Fibroblast of skin of scalp (primary cell): ENCODE data around the gene HOXA10.

ENCODE experiments used
- DNase-seq: peaks from one replicate; pipeline ENCODE4 v3.0.0-alpha.2; 2013

Gene HOXA10

GRCh38 chr7:27179030-27179429, 4.9 kb upstream of the HOXA10 start:
- DNase-seq: no peak

DNA sequence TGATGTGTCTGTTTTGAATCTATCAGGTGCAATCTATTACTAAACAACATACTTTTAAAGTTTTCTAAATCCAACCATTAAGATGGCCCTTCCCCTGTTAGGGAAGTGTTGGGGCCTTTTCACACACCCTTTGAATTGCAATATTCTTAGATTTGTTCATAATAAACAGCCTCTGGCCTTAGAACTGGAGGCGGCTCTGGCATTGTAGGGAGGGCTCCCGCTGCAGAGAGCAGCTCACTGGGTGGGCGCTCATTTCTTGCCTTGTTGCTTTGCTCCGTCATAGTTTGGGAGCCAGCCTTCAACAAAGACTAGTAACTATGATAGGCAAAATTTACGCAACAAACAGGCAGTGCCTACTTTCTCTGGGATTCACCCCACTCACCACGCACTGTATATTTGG, 4.2 kb upstream of the HOXA10 start:
- no peak for DNase-seq

GRCh38 chr7:27177795-27178320, 3.7 kb upstream of the HOXA10 start:
- DNase-seq: no peak

GRCh38 chr7:27176962-27177794, 3.1 kb upstream of the HOXA10 start:
- DNase-seq: no peak

- no peak for DNase-seq
Observed at GRCh38 chr7:27176524-27176845, 2.4 kb upstream of the HOXA10 start.

GRCh38 chr7:27175626-27176523, 1.8 kb upstream of the HOXA10 start:
- no peak for DNase-seq

DNA sequence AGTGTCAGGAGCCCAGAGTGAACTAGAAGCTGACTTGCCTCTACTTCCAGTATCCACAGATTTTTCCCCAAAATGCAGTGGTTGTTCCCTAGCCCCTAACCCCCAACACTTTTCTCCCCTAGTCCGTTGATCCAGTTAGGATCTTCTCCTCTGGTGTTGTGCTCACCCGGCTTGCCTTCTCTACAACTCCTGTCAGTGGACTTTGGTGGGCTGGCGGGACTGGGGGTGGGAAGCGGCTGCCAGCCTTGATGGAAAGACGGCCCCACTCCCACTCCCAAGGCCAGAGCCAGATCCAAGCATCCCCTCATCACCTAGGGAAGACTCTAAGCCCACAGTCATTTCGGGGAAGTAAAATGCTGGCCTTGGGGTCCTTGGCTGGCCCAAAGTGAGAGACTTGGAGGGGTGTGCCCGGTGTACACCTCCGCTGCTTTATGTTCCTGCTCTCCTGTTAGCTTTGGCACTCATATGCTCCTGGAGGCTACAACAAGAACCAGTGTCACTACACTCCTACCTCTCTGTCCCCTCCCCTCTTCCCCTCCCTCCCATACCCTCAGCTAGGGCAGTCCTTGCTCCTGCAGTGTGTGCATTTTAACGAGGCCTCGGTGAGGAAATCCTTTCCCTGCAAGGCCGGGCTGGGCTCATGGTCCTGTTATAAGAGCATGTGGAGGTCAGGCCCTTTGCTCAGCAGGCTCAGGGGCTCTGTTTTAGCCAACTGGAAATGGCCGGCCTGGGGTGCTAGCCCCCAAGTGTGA, 930 bp upstream of the HOXA10 start:
- DNase-seq: no peak

GRCh38 chr7:27173511-27173955, 587 bp downstream of the HOXA10 start:
- no peak for DNase-seq

DNA sequence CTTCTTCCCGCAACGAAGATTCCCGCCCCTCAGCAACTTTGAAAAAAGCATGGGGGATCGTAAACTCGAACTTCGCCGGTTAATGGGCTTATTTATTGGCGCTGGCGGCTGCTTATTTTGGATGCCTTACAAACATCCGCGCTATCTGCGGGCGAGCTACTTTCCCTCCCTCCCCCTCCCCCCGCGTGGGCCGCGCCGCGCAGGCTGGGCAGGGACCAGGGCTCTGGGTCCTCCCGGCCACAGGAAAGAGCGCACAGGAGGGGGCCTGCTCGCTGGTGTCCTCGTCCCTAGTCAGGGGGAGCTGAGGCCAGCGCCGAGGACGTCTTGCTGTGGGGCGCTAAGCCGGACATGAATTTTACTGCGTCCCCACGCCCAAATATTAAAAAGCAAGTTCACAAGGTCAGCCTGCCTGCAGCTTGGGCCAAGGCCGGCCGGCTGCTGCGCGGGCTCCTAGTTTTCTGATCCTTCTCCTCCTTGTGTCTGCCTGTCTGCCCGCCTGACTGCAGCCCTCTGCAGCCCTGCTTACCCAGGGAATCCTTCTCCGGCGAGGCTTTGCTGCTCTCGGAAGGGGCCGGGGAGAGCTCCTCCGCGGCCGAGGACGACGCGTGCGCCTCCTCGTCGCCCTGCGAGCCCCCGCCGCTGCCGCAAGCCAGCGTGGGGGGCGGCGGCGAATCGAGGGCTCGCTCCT, 1.2 kb downstream of the HOXA10 start:
- no peak for DNase-seq

- no peak for DNase-seq
Observed at GRCh38 chr7:27172315-27172774, 1.8 kb downstream of the HOXA10 start.

- no peak for DNase-seq
Observed at GRCh38 chr7:27171637-27172314, 2.3 kb downstream of the HOXA10 start.

DNA sequence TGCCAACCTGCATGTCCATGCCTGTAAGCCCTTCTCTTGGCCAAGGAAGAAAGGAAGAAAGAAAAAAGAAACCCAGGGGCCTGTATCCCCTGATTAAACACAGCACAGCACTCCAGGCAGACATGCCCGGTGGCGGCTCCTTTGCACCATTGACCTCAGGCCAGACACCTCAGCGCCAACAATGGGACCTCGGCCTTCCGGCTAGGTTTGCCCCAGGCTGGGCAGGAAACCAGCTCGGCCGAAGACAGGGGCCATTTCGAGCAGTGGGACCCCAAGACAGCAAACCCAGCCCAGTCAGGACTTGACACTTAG, 2.8 kb downstream of the HOXA10 start:
- DNase-seq: no peak

- no peak for DNase-seq
Observed at GRCh38 chr7:27170426-27171324, 3.4 kb downstream of the HOXA10 start.

GRCh38 chr7:27169658-27170425, 4.3 kb downstream of the HOXA10 start:
- DNase-seq: no peak

DNA sequence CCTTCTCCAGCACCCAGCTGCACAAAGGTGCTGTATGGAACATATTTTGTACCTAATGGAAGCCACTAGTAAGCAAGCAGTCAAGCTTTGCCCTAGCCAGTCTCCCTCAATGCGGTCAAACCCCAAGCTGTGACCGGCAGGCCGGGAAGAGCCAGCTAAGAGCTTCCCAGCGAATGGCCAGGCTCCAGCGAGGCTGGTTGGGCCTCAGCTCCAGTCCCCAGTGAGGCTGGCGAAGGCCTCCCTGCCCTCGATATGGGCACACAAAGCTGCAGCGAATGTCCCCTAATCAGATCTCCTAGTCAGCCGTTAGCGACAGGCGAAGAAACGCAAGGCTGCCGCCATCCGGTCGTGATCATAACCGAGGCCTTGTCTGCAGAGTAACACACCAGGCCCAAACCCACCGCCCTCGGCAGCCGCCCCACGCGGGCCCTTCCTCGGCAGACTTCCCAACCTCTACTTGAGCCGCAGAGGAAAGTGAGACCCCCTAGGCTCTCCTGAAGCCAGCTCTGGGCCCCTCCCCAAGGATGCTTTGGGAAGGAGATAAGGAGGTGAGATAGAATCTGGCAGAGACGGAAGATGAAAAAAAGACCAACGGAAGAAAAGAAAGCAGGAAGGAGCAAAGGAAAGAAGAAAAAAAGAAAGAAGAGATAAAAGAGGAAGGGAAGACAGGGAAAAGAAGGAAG, 5.7 kb downstream of the HOXA10 start:
- DNase-seq: no peak

- no peak for DNase-seq
Observed at GRCh38 chr7:27167916-27168264, 6.2 kb downstream of the HOXA10 start.

DNA sequence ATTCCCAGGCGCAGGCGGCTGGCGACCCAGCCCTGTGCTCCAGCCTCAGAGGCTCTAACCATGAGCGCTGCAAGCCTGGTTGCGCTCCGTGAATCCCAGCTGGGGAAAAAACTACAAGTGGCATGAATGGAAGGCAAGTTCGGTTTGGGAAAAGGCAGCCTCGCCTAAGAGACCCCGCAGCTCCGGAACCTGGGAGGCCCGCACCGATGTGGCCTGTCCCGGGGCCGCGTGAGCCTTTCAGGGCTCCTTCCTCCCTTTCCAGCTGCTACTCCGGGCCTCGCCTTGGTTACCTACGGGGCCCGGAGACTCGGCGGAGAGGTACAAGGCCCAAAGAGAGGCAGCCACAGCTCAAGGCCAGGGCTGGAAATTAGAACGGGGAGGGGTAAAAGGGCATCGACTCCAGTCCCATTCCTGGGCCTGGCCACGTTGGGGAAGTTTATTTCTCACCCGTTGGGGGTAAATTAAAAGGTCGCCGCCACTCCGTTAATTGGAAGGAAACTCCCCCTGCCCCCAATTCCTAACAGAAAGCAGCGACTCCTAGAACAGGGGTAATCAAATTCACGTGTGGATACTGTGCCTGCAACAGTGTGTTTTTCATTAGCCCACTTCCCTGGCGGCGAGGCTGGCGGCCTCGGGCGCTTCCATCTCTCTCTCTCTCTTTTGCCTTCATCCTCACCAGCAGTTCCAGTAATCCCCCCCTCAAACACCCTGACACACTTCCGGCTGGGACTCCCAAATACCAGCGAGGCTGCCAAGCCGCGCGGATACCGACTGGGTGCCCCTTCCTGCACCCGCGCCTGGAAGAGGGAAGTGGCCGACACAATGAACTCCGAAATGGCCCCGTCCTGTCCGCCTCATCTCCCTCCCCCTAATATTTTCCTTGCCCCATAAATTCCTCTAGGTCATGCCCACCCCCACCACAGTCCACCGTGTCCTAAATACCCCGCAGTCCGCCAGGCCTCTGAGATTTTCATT, 7.3 kb downstream of the HOXA10 start:
- DNase-seq: no peak

GRCh38 chr7:27165996-27166530, 8.1 kb downstream of the HOXA10 start:
- DNase-seq: no peak
